HFFc6 (cell line): ENCODE measurements around the gene SOX18. TPM values are rescaled to one million over a fixed set of nuclear protein-coding genes. Genes with fewer than 3 reads are reported as not detected.
A peak's percentile ranks its signal among the peaks of the same experiment; 100 is the strongest.

Experiments
- DNase-seq: peaks from one replicate; pipeline ENCODE4 v3.0.0-alpha.2; 2018
- H3K27ac Mint-ChIP-seq: 2 replicates; pipeline ENCODE4 v1.8.0; 2020; ENCODE audit warnings: mild to moderate bottlenecking, mixed read lengths
- H3K27me3 Mint-ChIP-seq: 2 replicates; pipeline ENCODE4 v1.8.0; 2021; ENCODE audit warnings: mild to moderate bottlenecking, moderate library complexity, mixed read lengths; ENCODE audit not compliant: insufficient read depth
- H3K36me3 Mint-ChIP-seq: 2 replicates; pipeline ENCODE4 v1.8.0; 2021; ENCODE audit warnings: low read depth, mixed read lengths
- H3K4me1 Mint-ChIP-seq: 2 replicates; pipeline ENCODE4 v1.8.0; 2020; ENCODE audit warnings: low read depth, mixed read lengths
- H3K4me3 Mint-ChIP-seq: 2 replicates; pipeline ENCODE4 v1.8.0; 2020; ENCODE audit warnings: mild to moderate bottlenecking, moderate library complexity, mixed read lengths
- H3K9me3 Mint-ChIP-seq: 2 replicates; pipeline ENCODE4 v1.8.0; 2020; ENCODE audit warnings: mild to moderate bottlenecking, mixed read lengths
- CTCF ChIP-seq: fragments of 200-600 bp; sonication (generic); IDR thresholded peaks from 2 replicates; pipeline ENCODE4 v1.5.0; 2021; ENCODE audit warnings: antibody characterized with exemption, mild to moderate bottlenecking
- total RNA-seq, 6 experiments: library from RNA; stranded (reverse); fragmentation: NEBNext Ultra II Directional; extraction: Animal tissue kit (Norgen Biotek cat#: 25700); gene quantifications; 2 replicates in 1 of 6; 3 replicates in 5 of 6; pipeline ENCODE4 v1.2.3, GENCODE V29; 2021

SOX18 gene
- total RNA-seq, 6 experiments from 2014 or later, result 0.10 to 0.17 TPM; not detected in 4

DNA sequence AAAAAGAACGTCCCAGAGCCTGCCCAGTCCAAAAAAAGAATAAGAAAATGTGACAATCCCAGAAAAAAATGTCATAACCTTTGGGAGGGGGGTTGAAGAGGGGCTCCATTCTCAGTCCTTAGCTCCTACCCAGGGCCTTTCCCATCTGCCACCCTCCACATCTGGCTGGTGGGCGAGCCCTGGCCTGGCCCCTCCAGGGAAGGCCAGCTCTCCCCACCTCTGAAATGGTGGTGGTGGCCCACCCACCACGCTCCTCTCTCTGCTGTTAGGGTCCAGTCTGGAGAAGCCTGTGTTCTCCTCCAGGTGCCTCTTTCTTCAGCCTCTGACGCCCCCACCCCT lies 29.5 kb upstream of the SOX18 start:
- no peak overlapping the region for H3K27ac Mint-ChIP-seq

DNA sequence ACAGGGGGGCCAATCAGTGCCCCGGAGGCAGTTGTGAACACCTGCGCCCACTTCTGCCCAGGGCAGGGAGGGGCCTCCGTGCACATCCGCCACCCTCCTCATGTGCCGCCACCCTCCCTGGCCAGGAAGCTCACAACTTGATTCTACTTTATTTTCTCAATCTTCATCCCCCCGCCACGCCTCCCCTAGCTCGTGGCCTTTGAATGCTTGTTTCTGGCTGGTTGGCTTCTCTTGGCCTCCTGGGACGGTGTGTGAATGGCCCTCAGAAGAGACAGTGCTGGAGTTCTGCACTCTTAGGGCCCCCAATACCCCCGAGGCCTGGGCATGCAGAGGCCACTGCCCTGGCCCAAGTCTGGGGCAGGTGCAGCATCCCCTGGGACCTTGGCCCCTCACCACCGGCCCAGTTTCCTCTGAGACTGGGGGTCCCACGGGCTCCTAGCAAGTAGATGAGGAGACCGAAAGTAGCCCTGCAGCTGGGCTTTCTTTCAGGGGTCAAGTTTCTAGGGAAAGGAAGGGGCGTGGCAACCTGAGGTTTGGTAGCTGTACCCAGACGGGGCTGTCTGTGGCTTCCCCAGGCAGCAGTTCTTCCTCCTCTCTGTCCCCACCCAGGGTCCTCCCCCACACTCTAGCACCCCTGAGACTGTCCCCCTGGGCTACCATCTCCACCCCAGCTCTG lies 28.6 kb upstream of the SOX18 start:
- no peaks in the 10 kb centered on the region for H3K9me3 Mint-ChIP-seq
- no peak overlapping the region for H3K27ac Mint-ChIP-seq
- H3K36me3 Mint-ChIP-seq, result no peaks in the 10 kb centered on the region
- peaks cover 10% of the 10 kb centered on the region for H3K27me3 Mint-ChIP-seq
- H3K4me3 Mint-ChIP-seq, result peak overlapping the region; percentile 89
- H3K4me1 Mint-ChIP-seq, result peaks cover 8% of the 10 kb centered on the region; the same call in 1 of the 2 replicates
- DNase-seq, result no peak
- no peak for TF ChIP-seq CTCF

More for the DNA sequence above, 29.5 kb upstream of the SOX18 start:
- DNase-seq, result no peak
- Mint-ChIP-seq H3K27me3 (peaks cover 13% of the 10 kb centered on the region), H3K4me3 (peak overlapping the region; percentile 89), H3K36me3 (no peaks in the 10 kb centered on the region), H3K4me1 (peaks cover 8% of the 10 kb centered on the region; the same call in 1 of the 2 replicates), H3K9me3 (no peaks in the 10 kb centered on the region)
- TF ChIP-seq CTCF, result no peak

DNA sequence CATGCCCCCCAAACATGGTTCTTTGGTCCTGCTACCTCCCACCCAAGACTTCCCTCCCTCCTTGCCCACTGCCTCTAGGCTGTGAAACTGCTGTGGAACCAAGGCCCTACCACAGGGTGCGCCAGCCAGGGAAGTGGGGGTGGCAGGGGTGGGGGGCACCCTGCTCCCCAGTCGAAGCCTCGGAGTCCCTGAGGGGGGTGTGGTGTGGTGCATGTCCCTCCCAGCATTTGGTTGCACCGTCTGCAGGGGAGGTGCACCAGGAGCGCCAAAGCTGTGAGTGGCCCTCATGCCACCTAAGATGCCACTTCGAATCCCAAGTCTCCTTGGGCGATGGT lies 28.1 kb upstream of the SOX18 start:
- Mint-ChIP-seq H3K4me1 (peaks cover 8% of the 10 kb centered on the region; the same call in 1 of the 2 replicates), H3K9me3 (no peaks in the 10 kb centered on the region), H3K27me3 (peaks cover 8% of the 10 kb centered on the region), H3K4me3 (no peak overlapping the region), H3K36me3 (no peaks in the 10 kb centered on the region), H3K27ac (no peak overlapping the region)
- TF ChIP-seq CTCF, result no peak
- DNase-seq, result no peak

DNA sequence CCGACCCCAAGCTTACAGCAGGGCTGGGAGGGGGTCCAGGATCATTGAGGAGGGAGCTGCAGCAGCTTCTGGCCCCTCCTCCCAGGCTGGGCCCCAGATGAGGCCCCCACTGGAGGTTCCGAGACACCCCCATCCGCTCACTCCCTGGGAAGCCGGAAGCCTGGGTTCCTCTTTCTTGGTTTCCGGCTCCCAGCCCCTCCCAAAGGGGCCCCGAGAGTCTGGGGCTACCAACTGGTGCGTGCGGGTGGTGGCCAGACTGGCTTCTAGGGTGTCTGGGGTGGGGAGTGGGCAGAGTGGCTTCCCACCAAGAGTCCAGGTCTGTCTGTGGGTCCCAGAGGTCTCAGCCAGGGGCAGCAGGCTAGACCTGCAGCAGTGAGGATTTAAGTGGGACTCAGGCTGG lies 27.7 kb upstream of the SOX18 start:
- H3K27me3 Mint-ChIP-seq, result peaks cover 8% of the 10 kb centered on the region
- peaks cover 8% of the 10 kb centered on the region; the same call in 1 of the 2 replicates for H3K4me1 Mint-ChIP-seq
- no peak overlapping the region for H3K27ac Mint-ChIP-seq
- H3K36me3 Mint-ChIP-seq, result no peaks in the 10 kb centered on the region
- no peak overlapping the region for H3K4me3 Mint-ChIP-seq
- no peak for TF ChIP-seq CTCF
- no peaks in the 10 kb centered on the region for H3K9me3 Mint-ChIP-seq
- DNase-seq, result no peak

GRCh38 chr20:64076061-64076997 lies 26.9 kb upstream of the SOX18 start:
- Mint-ChIP-seq H3K36me3 (no peaks in the 10 kb centered on the region), H3K27ac (no peak overlapping the region), H3K9me3 (no peaks in the 10 kb centered on the region), H3K4me1 (peaks cover 8% of the 10 kb centered on the region; the same call in 1 of the 2 replicates), H3K27me3 (peaks cover 2% of the 10 kb centered on the region), H3K4me3 (no peak overlapping the region)
- no peak for DNase-seq
- TF ChIP-seq CTCF, result no peak
